GM21723 (cell line): ENCODE measurements around the gene EFNA1.

Experiments used
- ATAC-seq: cut with Tn5 transposase; IDR thresholded peaks from one replicate; pipeline ENCODE4 v1.9.1; 2021; ENCODE audit warnings: mild to moderate bottlenecking, moderate library complexity; ENCODE audit not compliant: unreplicated experiment

Gene EFNA1

DNA sequence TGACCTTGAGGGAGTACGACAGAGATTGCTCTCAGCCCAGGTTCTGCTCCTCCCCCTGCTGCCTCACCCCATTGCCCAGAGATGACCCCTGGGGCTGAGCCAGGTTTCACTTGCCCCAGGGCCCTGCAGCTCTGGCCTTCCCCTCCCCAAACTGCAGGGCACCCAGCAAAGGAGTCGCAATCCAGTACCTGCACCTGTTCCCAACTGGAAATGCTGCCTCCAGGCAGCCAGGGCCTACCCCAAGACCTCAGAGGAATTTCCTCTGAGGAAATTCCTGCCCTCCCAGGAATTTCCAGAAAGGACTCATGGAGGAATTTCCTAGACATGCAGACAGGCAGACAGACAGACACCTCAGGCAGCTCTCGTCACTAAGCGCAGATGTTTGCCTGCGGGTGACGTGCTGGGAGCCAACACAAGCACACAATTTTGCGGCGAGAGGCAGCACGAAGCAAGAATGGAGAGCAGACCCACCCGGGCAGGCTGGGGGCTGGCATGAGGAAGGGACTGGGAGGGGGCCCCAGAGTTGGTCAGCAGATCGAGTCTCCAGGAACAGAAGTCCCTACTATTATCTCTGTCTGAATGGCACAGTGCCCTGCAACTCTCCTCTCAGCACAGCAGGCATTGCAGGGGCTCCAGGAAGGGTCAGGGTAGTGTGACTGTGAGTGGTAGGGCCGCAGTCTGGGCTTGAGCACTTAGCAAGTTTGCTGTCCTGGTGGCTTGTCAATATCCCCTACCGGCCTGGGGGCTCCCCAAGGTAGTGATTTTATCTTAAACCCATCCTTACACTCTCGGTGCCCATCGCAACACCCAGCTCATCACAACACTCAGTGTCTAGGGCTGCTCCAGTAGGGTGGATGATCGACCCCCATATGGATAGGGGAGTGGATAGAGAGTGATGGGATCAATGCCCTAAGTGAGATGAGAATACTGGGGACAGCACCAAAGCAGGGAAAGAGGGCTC is 2.9 kb upstream of the EFNA1 start:
- no peak for ATAC-seq

DNA sequence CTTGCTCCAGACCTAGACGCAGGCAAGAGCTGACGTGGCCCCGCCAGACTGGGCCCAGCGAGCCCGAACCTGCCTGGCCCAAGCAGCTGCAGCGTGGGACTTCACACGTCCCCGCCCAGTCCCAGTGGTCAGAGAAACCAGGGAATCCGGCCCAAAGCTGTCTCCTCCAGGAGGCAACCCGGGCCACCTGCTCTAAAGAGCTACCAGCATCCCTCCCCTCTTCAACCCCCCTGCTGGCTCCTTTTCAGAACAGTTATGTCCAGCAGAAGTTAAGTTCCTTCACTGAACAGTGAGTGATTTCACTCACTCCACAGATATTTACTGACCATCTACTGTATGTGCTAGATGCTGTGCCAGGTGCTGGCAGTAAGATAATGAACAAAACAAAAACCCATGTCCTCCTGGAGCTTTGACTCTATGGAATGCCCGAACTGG is 2.1 kb upstream of the EFNA1 start:
- no peak for ATAC-seq

DNA sequence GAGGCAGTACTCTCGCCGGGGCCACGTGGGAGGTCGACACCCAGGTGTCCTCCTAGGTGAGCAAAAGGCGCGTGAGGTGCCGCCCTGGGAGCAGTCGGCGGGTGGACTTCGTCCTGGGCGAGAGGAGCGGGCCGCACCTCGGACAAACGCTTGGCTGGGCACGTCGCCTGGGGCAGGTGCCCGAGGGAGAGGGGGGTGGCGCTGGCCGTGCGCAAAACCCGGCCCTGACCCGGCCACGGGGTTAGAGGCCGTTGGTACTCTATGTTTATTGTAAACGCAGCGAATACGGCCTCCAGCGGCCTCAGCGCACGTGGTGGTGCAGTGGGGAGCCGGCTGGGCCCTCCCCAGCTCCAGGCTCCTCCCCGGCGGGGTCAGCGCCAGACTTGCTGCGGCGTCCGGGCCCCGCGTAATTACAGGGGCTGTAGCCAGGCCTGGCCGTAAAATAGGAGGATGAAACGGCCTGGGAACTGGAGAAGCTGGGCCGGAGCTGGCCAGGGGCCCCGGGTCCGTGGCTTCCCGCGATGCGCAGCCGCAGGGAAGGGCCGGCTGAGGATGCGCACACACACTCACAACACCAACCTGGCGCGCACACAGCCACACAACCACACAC is 1.6 kb upstream of the EFNA1 start:
- ATAC-seq, result no peak

- no peak for ATAC-seq
Observed at GRCh38 chr1:155126556-155127104, 1.0 kb upstream of the EFNA1 start.

GRCh38 chr1:155127967-155128754 is 485 bp downstream of the EFNA1 start:
- ATAC-seq, result no peak

GRCh38 chr1:155128755-155129473 is 1.2 kb downstream of the EFNA1 start:
- ATAC-seq, result no peak

GRCh38 chr1:155130272-155131006 is 2.8 kb downstream of the EFNA1 start:
- ATAC-seq, result no peak

DNA sequence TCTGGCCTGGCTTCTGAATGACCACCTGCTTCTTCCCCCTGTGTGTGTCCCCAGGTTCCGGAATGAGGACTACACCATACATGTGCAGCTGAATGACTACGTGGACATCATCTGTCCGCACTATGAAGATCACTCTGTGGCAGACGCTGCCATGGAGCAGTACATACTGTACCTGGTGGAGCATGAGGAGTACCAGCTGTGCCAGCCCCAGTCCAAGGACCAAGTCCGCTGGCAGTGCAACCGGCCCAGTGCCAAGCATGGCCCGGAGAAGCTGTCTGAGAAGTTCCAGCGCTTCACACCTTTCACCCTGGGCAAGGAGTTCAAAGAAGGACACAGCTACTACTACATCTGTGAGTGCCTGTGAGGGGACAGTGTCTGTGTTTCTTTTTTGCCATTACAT is 3.6 kb downstream of the EFNA1 start:
- no peak for ATAC-seq

GRCh38 chr1:155131856-155132255 is 4.2 kb downstream of the EFNA1 start:
- no peak for ATAC-seq

DNA sequence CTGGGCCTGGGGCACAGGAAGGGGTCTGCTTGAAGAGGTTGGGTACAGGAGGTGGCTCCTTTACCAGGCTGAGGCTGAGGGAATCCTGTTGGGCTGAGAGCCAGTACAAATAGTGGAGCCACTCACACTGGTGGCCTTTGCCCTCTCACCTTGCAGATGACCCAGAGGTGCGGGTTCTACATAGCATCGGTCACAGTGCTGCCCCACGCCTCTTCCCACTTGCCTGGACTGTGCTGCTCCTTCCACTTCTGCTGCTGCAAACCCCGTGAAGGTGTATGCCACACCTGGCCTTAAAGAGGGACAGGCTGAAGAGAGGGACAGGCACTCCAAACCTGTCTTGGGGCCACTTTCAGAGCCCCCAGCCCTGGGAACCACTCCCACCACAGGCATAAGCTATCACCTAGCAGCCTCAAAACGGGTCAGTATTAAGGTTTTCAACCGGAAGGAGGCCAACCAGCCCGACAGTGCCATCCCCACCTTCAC is 6.2 kb downstream of the EFNA1 start:
- ATAC-seq, result no peak

DNA sequence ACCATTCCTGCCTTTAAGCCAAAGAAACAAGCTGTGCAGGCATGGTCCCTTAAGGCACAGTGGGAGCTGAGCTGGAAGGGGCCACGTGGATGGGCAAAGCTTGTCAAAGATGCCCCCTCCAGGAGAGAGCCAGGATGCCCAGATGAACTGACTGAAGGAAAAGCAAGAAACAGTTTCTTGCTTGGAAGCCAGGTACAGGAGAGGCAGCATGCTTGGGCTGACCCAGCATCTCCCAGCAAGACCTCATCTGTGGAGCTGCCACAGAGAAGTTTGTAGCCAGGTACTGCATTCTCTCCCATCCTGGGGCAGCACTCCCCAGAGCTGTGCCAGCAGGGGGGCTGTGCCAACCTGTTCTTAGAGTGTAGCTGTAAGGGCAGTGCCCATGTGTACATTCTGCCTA is 6.6 kb downstream of the EFNA1 start:
- no peak for ATAC-seq

DNA sequence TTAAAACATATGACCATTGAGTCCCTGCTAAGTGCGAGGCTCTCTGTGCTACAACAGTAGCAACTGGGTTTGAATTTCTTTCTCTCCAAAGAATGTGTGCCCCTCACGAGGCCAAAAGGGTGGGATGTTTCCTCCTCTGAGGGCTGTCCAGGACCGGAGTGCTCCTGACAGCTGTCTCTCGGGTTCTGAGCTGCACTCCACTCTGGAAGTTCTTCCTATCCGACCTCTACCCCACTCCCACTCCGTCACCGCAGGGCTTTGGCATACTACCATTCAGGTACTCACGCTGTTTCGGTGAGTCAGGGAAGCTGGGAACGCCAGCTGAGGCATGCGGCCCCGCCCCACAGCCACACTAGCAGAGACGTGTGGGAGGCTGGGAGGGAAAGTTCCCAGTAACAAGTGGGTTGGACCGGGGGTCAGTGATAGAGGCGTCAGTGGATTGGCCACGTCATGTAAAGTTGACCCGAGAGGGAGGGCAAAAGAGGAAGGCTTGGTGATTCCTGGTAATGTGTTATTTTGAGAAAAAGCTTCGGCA is 7.3 kb downstream of the EFNA1 start:
- no peak for ATAC-seq

DNA sequence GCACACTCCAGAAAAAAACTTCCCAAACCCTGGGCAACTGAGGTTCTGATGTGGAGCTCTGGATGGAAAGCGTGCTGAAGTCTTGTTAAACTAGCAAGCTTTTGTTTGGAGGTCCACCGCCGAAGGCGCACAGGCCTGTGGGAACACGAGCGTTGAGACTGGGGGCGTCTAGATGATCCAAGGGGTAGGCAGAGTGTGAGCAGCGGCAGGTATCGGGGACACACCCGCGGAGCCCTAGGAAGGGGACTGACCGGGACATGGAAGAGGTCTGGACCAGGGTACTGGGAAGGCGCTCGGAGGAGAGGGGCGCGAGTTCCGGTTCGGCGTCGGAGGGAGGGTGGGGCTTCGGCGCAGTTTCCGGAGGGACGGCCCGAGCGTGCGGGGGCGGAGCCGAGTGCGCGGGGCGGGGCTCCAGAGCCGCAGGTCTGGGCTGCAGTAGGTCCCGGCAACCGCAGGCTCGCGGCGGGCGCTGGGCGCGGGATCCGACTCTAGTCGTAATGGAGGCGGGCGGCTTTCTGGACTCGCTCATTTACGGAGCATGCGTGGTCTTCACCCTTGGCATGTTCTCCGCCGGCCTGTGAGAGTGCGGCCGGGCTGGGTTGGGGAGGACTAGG is 7.8 kb downstream of the EFNA1 start, which contains the start of gene SLC50A1:
TSS of gene SLC50A1 (plus strand) at position 438 of the 614 bp plus-strand sequence. CDS start at position 498, 60 bp downstream.
- peak; percentile 66 for ATAC-seq

- ATAC-seq, result no peak
Observed at GRCh38 chr1:155136748-155137147, 9.1 kb downstream of the EFNA1 start.

GRCh38 chr1:155137154-155137949 is 9.7 kb downstream of the EFNA1 start:
- ATAC-seq, result no peak

- ATAC-seq, result peak; percentile 70
Observed at GRCh38 chr1:155139895-155140629, 12.4 kb downstream of the EFNA1 start, which contains the start of gene DPM3. TSS of gene DPM3 (minus strand) at chr1:155140531. CDS start at chr1:155140240, 291 bp downstream.

GRCh38 chr1:155140630-155140953 is 12.9 kb downstream of the EFNA1 start:
- no peak for ATAC-seq
